Measurements from ENCODE around the gene SOCS2.

DNA sequence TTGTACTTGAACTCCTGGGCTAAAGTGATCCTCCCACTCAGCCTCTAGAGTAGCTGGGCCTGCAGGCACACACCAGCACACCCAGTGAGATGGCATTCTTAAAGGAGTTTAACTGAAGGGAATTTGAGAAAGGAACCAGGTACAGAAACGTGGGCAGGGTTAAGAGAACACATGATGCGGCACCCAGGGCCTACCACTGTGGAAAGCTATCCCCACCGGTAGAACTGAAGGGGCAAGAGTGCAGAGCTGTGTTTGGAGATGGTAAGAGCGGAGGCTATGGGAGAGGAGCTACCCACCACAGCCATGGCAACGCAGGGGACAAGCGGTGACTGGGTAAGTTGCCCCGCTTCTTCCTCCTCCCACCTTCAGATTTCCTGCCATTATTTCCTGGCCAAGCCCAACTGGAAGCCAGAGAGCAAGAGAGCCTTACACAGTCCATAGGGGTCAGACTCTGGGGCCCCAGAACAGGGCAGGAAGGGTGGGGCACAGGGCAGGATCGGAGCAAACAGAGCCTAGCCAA lies 46.5 kb downstream of the SOCS2 start:
- TF ChIP-seq TAF1 (IDR thresholded peaks at IDR 0.05; ENCODE audit: low read depth, low read length): no peak
- TF ChIP-seq POLR2A (IDR thresholded peaks at IDR 0.05; ENCODE audit: low read depth, low read length): no peak
- TF ChIP-seq POLR2AphosphoS5 (IDR thresholded peaks at IDR 0.05; ENCODE audit: low read depth, low read length): no peak

All from GM12891 (cell line).